Measurements from ENCODE around the gene ANO7.

- no peak for TF ChIP-seq CTCF (IDR thresholded peaks at IDR 0.05 in 4 of 5, conservative IDR thresholded peaks at IDR 0.05 in 1 of 5)
- no peak for TF ChIP-seq POLR2A (IDR thresholded peaks at IDR 0.05)
These were observed 55.9 kb downstream of the ANO7 start for GRCh38 chr2:241244368-241244767.

Data from gastrocnemius medialis (tissue), 4 donors.